ENCODE results near the gene POLH. TPM values are rescaled to one million over a fixed set of nuclear protein-coding genes. Genes with fewer than 3 reads are reported as not detected.
A peak's percentile ranks its signal among the peaks of the same experiment; 100 is the strongest.
"Not testable (repeated sequence)": the region's sequence is repeated elsewhere in the genome, so short reads cannot be mapped to it uniquely, and the experiment has no call there.

The POLH gene
- total RNA-seq (2014; rRNA removed; shearing (Covaris generic)): 25.9 and 29.1 TPM in 2 replicates
- 25.5 and 27.2 TPM in 2 replicates for polyA plus RNA-seq (2015; cell fraction: cytosol; rRNA removed)
- polyA plus RNA-seq (2015; cell fraction: nucleus; rRNA removed): 52.8 and 61.2 TPM in 2 replicates

DNA sequence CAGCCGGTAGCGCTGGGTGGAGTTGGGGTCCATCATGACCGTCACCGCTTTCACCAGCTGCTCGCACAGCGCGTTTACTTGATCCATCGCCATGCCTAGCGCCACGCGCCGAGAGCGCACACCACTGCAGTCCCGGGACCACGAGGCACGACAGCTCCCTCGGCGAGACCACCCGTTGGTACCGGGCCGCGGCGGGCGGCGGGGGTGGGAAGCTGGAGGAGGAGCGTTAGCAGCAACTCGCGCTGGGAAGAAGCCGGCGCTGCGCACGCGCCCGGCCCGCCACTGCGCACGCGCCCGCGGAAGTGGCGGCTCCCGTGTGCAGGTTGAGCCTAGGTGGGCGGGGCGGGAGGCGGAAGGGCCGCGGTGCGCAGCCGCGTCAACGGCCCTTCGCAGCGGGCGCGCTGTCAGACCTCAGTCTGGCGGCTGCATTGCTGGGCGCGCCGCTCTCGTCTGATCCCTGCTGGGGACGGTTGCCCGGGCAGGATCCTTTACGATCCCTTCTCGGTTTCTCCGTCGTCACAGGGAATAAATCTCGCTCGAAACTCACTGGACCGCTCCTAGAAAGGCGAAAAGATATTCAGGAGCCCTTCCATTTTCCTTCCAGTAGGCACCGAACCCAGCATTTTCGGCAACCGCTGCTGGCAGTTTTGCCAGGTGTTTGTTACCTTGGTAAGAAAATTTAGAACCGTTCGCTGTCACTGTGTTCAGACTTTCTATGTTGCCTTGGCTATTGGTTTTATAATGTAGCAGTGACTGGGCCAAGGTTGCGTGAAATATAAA lies at the start of gene POLH, which contains the start of gene XPO5:
Gene POLH, plus strand, starts transcription at position 414 of the 780 bp plus-strand sequence. CDS start 6,135 bp downstream, outside the sequence.
Gene XPO5, minus strand, starts transcription at position 267 of the 780 bp plus-strand sequence. Its CDS starts 174 bp downstream, at position 93.
- peak; percentile 94 for DNase-seq (ENCODE audit: low read depth)

- DNase-seq (ENCODE audit: low read depth): no peak
These were observed 43.8 kb upstream of the POLH start for GRCh38 chr6:43532201-43532600.

DNA sequence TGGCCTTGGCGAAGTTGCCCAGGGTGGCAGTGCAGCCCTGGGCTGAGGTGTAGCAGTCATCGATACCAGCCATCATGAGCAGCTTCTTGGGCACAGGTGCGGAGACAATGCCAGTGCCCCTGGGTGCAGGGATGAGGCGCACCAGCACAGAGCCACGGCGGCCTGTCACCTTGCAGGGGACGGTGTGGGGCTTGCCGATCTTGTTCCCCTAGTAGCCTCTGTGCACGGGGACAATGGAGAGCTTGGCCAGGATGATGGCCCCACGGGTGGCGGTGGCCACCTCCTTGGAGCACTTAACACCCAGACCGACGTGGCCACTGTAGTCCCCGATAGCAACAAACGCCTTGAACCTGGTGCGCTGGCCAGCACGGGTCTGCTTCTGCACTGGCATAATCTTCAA lies 37.0 kb upstream of the POLH start:
- not testable (repeated sequence) for DNase-seq (ENCODE audit: low read depth)

DNA sequence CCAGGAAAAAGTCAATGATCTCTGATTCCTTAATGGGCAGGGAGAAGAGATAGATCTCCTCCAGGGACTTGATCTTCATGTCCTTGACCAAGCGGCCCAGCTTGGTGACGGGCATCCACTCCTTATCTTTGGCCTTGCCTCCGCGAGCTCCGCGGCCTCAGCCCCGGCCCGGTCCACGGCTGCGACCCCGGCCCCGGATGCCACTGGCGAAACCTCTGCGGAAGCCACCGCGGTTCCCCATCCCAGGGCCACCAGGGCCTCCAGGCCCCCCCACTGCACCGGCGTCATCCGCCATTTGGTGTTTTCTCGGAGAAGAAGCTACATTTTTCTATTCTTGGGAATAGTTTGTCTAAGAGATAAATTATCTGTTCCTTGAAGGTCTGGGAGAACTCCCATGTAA lies 36.6 kb upstream of the POLH start:
- DNase-seq (ENCODE audit: low read depth): not testable (repeated sequence)

DNA sequence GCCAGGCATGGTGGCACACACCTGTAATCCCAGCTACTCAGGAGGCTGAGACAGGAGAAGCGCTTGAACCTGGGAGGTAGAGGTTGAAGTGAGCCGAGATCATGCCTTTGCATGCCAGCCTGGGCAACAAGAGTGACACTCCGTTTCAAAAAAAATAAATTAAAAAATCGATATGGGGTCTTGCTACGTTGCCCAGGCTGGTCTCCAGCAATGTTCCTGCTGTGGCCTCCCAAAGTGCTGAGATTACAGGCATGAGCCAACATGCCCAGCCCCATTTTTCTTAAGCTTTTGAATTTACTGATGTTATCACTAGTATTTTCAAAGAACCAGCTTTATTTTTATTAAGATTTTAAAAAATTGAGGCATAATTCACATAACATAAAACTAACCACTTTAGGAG lies 35.5 kb upstream of the POLH start:
- no peak for DNase-seq (ENCODE audit: low read depth)

DNA sequence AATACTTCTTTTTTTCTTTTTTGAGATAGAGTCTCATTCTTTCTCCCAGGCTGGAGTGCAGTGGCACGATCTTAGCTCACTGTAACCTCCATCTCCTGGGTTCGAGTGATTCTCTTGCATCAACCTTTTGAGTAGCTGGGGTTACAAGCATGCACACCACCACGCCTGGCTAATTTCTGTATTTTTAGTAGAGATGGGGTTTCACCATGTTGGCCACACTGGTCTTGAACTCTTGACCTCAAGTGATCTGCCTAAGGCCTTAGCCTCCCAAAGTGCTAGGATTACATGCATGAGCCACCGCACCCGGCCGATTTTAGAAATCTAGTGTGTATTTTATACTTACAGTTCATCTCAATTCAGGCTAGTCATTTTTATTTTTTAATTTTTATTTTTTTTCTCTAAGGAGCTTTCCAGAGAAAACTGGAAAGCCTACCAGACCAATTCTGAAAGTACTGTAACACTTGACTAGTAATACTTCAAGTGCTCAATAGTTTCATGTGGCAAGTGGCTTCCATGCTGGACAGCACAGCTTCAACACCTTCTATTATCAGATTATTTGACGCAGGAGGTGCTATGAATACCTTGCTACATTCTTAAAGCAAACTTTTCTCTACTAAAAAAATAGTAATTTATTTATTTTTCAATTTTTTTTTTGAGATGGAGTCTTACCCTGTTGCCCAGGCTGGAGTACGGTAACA lies 34.1 kb upstream of the POLH start:
- DNase-seq (ENCODE audit: low read depth): no peak

- no peak for DNase-seq (ENCODE audit: low read depth)
These were observed 31.5 kb upstream of the POLH start for GRCh38 chr6:43544461-43544860.

DNA sequence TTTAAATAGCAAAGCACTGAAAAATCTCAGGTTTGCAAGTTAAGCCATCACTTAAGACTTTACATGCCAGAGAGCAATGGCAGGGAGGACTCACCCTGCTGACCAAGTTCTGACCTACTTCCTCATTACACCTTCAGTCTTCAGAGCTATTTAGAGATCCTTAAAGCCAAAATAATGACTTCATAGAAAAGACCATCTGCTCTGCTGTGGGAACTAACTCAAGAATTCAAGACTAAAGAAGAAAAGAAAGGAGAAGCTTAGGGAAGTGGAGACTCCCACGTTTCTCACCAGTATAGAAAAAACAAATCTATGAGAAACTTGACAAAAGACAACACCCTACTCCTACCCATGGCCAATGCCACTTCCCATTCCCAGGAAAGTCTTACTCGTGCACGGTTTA lies 28.8 kb upstream of the POLH start:
- DNase-seq (ENCODE audit: low read depth): no peak

DNA sequence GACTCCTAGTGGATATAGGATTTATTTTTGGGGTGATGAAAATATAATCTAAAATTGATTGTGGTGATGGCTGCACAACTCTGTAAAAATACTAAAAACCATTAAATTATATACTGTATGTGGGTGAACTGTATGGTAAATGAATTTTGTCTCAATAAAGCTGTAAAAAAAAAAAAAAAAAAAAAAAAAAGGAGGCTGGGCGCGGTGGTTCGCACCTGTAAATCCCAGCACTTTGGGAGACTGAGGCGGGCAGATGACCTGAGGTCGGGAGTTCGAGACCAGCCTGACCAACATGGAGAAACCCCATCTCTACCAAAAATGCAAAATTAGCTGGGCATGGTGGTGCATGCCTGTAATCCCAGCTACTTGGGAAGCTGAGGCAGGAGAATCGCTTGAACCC lies 18.4 kb upstream of the POLH start:
- not testable (repeated sequence) for DNase-seq (ENCODE audit: low read depth)

- DNase-seq (ENCODE audit: low read depth): no peak
These were observed 16.7 kb upstream of the POLH start for GRCh38 chr6:43559328-43559727.

GRCh38 chr6:43570876-43571441 lies 5.0 kb upstream of the POLH start:
- no peak for DNase-seq (ENCODE audit: low read depth)

GRCh38 chr6:43572015-43572414 lies 4.0 kb upstream of the POLH start:
- no peak for DNase-seq (ENCODE audit: low read depth)

DNA sequence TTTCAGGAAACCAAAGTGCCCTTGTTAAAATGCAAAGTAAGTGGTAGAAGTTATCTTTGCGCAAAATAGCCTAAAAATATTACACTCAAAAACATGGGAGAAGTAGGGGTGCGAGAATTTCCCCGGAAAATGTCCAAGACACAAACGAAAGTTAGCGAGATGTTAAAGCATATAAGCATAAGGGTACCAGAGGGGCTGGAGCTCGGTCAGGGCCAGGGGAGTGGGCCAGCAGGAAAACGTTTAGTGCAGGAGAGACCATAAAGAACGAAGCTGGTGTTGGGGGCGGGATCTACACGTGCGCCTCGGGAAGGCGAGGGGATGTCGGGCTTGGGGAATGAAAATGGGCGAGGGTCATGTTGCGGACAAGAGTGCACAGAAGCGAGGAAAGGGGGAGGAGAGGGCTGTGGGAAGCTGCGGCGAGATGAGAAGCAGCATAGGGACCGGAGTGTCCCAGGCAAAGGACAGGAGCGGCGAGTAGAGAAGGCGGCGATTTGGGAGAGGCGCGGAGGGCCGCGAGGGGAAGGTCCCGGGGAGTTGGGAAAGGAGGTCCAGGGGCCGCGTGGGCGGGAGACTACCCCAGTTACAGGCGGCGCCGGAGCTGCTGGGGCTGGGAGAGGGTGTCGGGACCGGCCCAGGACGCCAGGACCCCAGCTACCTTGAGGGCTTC lies 747 bp upstream of the POLH start:
- no peak for DNase-seq (ENCODE audit: low read depth)

DNA sequence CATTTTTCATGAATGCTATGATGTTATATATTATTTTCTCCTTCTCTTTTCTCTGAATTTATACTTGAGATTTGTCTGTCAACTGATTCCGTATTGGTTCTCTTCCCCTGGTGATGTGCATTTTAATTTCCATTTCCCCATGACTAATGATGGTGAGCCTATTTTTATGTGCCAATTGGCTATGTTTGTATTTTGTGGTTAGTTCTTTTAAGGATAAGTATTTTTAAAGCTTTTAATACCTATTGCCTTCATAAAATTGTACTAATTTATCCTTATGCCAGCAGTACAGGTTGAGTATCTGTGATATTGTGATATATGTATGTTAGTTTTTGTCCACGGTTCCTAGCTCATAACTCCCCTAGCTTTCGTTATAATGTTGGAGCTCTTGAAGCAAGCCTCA lies 2.8 kb downstream of the POLH start:
- DNase-seq (ENCODE audit: low read depth): no peak

- DNase-seq (ENCODE audit: low read depth): no peak
These were observed 3.2 kb downstream of the POLH start for GRCh38 chr6:43579171-43579570.

- DNase-seq (ENCODE audit: low read depth): no peak
These were observed 6.9 kb downstream of the POLH start for GRCh38 chr6:43582911-43583310.

DNA sequence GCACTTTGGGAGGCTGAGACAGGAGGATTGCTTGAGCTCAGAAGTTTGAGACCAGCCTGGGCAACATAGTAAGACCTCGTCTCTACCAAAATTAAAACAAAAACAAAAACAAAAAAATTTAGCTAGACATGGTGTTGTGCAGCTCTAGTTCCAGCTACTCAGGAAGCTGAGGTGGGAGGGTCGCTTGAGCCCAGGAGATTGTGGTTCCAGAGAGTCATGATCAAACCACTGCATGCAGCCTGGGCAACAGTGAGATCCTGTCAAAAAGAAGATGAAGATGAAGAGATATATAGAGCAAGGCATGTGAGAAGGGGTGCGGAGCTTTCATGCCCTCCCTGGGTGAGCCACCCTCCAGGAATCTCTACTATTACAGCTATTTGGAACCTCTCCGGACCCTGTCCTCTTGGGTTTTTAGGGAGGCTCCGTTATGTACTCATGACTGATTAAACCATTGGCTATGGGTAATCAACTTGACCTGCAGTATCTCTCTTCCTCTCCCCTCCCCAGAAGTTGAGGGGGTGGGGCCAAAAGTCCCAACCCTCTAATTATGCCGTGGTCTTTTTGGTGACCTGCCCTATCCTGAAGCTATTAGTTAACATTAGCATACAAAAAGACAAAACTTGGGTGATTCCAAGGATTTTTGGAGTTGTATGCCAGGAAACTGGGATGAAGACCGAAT lies 9.0 kb downstream of the POLH start:
- DNase-seq (ENCODE audit: low read depth): no peak

DNA sequence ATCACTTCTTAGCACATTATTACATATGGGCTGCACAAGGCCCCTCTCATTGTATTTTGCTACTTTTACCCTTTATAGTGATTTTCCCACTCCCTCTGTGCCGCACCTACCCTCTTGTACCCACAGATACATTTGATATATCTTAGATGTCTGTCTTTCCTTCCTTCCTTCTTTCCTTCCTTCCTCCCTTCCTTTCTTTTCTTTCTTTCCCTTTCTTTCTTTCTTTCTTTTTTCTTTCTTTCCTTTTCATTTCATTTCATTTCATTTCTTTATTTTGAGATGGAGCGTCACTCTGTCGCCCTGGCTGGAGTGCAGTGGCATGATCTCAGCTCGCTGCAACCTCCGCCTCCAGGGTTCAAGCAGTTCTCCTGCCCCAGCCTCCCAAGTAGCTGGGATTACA lies 12.2 kb downstream of the POLH start:
- no peak for DNase-seq (ENCODE audit: low read depth)

- not testable (repeated sequence) for DNase-seq (ENCODE audit: low read depth)
These were observed 13.6 kb downstream of the POLH start for GRCh38 chr6:43589564-43589963.

- DNase-seq (ENCODE audit: low read depth): no peak
These were observed 18.0 kb downstream of the POLH start for GRCh38 chr6:43593938-43594337.

GRCh38 chr6:43600595-43600994 lies 24.6 kb downstream of the POLH start:
- no peak for DNase-seq (ENCODE audit: low read depth)

Data from HT1080 (cell line).